Loucy (cell line): Measurements from ENCODE around the gene FCHSD2.

ENCODE experiments used
- EZH2phosphoT487 ChIP-seq: fragments of 200-600 bp; IDR thresholded peaks from 2 replicates; pipeline ENCODE4 v1.6.1; 2018; ENCODE audit warnings: antibody characterized with exemption, mild to moderate bottlenecking, moderate library complexity, borderline replicate concordance
- TF ChIP-seq, protein P1 (sequence below): fragments of 200-600 bp; sonication (generic); conservative IDR thresholded peaks from 2 replicates; pipeline ENCODE4 v1.5.1; 2014; ENCODE audit warnings: mild to moderate bottlenecking, antibody characterized with exemption, low read length

DNA sequence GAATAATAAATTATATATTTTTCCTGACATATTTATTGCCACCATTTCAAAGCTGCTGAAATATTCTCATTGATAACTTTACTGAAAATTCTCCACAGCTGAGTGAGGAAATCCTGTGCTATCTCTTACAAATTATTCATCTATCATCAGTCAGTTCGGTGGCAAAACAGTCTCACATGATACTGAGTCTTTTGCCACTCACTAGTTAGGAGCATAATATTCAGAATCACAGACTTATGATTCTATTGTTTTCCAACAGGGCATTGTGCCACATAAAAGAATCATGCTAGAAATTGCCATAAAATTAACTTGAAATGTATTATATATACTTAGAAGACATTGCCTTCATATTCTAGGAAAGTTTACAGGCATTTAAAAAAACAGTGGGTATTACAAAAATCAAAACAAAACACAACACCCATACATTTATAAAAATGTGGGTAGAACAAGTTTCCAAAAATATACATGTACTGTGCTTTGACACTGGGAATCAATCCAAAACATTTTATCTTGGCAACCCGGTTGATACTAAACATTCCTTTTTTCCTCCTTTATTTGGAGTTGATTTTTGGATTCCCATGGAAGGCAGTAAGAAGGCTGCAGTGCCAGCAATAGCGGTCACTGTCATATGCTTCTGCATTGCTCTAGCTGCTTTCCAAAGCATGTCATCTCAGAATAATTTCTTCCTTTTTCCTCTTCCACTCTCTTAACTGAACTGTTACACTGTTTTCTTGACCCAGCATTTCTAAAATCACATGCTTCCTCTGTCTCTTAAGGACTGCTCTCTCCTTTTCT is 285.4 kb downstream of the FCHSD2 start:
- TF ChIP-seq, protein P1, sequence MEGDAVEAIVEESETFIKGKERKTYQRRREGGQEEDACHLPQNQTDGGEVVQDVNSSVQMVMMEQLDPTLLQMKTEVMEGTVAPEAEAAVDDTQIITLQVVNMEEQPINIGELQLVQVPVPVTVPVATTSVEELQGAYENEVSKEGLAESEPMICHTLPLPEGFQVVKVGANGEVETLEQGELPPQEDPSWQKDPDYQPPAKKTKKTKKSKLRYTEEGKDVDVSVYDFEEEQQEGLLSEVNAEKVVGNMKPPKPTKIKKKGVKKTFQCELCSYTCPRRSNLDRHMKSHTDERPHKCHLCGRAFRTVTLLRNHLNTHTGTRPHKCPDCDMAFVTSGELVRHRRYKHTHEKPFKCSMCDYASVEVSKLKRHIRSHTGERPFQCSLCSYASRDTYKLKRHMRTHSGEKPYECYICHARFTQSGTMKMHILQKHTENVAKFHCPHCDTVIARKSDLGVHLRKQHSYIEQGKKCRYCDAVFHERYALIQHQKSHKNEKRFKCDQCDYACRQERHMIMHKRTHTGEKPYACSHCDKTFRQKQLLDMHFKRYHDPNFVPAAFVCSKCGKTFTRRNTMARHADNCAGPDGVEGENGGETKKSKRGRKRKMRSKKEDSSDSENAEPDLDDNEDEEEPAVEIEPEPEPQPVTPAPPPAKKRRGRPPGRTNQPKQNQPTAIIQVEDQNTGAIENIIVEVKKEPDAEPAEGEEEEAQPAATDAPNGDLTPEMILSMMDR, result no peak
- TF ChIP-seq EZH2phosphoT487, result no peak
